ENCODE results near the gene GCK.
"Not testable (repeated sequence)": the region's sequence is repeated elsewhere in the genome, so short reads cannot be mapped to it uniquely, and the experiment has no call there.

The GCK gene

DNA sequence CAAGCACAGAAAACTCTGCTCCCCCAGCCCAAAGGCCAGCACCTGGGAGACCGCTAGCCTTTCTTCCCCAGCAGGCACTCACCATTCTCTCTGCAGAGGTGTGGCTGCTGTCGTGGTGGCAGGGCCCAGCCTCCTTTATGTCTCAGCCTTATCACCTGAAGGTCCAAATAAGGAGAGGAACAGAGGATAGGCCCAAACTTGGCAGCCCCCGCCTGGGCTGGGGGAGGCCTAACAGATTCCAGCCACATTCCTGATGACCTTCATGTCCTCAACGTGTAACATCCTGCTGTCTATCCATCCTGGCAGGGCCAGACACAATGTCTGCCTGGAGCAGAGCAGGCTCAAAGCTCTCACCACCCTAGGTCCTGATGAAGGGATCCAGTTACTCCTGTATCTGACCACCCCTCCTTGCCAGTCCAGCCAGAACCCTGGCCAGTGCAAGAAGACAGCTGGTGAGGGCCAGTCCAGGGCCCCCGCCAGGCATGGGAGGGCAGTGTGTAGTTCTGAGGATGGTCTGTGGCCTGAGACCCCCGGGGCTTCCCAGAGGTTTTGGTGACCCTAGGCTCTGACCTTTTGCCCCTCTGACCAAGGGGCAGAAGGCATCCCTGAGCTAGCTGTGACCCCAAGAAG, 47.9 kb downstream of the GCK start, which contains the start of gene MYL7:
TSS of gene MYL7 (minus strand) at position 112 of the 630 bp plus-strand sequence. CDS start at position 85, 27 bp downstream.
- H3K36me3 Mint-ChIP-seq (ENCODE audit: low read depth): no peaks in the 10 kb centered on the region
- H3K9me3 Mint-ChIP-seq: no peaks in the 10 kb centered on the region
- H3K27ac Mint-ChIP-seq: no peak within 1 kb of the TSS
- no peak within 1 kb of the TSS for H3K4me3 Mint-ChIP-seq
- H3K4me1 Mint-ChIP-seq (ENCODE audit: low read depth): peaks cover 9% of the 10 kb centered on the region
- H3K27me3 Mint-ChIP-seq: peaks cover 6% of the 10 kb centered on the region

GRCh38 chr7:44140341-44140740, 48.9 kb downstream of the GCK start:
- H3K4me1 Mint-ChIP-seq (ENCODE audit: low read depth): peaks cover 4% of the 10 kb centered on the region
- H3K4me3 Mint-ChIP-seq: no peak overlapping the region
- peaks cover 4% of the 10 kb centered on the region for H3K27me3 Mint-ChIP-seq
- no peak overlapping the region for H3K27ac Mint-ChIP-seq
- no peaks in the 10 kb centered on the region for H3K9me3 Mint-ChIP-seq
- no peaks in the 10 kb centered on the region for H3K36me3 Mint-ChIP-seq (ENCODE audit: low read depth)

DNA sequence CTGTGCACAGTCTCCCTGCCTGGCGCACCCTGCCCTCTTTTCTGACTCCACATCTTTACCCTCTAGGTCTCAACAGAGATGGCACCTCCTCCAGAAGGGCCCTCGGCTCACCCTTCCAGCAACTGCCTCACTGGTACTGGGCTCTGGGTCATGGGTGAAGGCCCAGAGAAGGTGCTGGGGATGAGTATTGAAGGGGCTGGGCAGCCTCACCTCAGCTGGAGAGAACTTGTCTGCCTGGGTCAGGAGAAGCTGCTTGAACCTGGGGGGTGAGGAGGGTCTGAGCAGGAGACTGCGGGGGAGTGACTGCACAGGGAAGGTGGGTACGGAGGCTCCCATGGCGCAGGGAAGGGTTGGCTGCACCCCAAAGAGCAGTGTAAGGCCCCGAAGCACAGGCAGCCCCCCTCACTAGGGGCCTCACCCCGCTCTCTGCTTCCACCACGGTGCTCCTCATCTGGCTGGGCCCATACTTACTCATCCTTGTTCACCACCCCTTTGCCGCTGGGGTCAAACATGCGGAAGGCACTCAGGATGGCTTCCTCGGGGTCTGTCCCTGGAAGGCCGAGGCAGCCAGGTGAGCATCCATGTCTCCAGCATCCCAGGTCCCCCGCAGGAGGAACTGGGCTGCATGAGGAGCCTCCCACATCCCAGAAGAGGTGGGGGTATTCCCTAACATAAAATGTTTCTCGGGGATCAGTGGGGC, 49.8 kb downstream of the GCK start:
- Mint-ChIP-seq H3K27ac (no peak overlapping the region), H3K9me3 (no peaks in the 10 kb centered on the region), H3K27me3 (no peaks in the 10 kb centered on the region), H3K4me3 (no peak overlapping the region), H3K36me3 (ENCODE audit: low read depth) (no peaks in the 10 kb centered on the region), H3K4me1 (ENCODE audit: low read depth) (no peaks in the 10 kb centered on the region)

DNA sequence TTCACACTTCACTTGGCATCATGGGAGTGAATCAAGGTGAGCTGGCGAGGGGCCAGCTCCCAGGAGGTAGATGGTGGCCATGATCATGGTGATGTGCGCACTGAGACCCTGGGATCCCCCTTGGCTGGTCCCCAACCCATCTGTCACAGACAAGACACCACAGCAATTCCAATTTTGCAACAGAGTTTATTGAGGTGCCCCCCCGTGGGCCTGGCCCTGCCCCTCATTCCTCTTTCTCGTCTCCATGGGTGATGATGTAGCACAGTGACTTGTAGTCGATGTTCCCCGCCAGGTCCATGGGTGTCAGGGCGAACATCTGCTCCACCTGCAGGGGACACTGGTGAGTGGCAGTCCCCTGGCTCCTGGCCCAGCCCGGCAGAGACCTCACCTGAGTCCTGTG, 50.5 kb downstream of the GCK start:
- no peaks in the 10 kb centered on the region for H3K27me3 Mint-ChIP-seq
- H3K4me1 Mint-ChIP-seq (ENCODE audit: low read depth): no peaks in the 10 kb centered on the region

DNA sequence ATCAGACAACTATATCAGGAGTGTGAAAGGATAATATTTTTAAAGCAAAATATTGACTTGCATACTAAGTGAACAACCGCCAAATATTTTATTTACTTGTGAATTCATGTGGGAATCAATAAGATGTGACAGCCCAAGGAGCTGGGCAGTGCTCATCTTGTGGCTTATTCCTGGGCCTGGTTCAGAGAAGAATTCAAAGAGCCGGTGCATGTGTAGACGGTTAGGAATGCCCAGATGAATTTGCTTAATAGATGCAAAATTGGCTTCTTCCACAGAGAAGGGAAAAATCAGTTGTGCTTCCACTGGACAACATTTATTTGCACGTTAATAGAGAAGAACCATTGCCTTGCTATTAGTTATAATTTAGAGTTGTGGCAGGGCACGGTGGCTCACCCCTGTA, 52.5 kb downstream of the GCK start:
- no peaks in the 10 kb centered on the region for H3K9me3 Mint-ChIP-seq
- H3K4me1 Mint-ChIP-seq (ENCODE audit: low read depth): no peaks in the 10 kb centered on the region
- no peaks in the 10 kb centered on the region for H3K36me3 Mint-ChIP-seq (ENCODE audit: low read depth)
- no peaks in the 10 kb centered on the region for H3K27me3 Mint-ChIP-seq
- no peak overlapping the region for H3K27ac Mint-ChIP-seq
- no peak overlapping the region for H3K4me3 Mint-ChIP-seq

More for the DNA sequence above, 50.5 kb downstream of the GCK start:
- H3K27ac Mint-ChIP-seq: no peak overlapping the region
- H3K36me3 Mint-ChIP-seq (ENCODE audit: low read depth): no peaks in the 10 kb centered on the region
- H3K4me3 Mint-ChIP-seq: no peak overlapping the region
- no peaks in the 10 kb centered on the region for H3K9me3 Mint-ChIP-seq

DNA sequence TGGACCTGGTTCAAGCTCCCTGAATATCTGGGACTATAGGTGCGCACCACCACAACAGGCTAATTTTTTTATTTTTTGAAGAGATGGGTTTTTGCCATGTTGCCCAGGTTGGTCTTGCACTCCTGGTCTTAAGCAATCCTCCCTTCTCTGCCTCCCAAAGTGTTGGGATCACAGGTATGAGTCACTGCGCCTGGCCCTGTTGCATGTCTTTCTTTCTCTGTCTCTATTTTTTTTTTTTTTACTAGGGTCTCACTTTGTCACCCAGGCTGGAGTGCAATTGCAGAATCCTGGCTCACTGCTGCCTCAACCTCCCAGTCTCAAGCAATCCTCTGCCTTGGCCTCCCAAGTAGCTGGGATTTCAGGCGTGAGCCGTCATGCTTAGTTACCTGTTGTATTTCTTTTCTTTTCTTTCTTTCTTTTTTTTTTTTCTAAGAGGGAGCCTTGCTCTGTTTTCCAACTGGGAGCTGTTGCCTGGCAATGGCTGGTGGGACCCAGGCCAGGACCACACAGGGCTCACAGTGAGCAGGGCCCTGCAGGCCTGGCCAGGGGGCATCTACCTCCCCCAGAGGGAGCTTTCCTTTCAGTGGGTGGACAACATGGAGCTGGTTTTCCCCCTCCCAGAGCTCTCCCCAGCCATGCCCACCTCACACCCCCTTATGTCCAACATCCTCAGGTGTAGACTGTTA, 54.2 kb downstream of the GCK start:
- no peaks in the 10 kb centered on the region for H3K36me3 Mint-ChIP-seq (ENCODE audit: low read depth)
- H3K4me3 Mint-ChIP-seq: no peak overlapping the region
- no peaks in the 10 kb centered on the region for H3K9me3 Mint-ChIP-seq
- H3K4me1 Mint-ChIP-seq (ENCODE audit: low read depth): no peaks in the 10 kb centered on the region
- no peak overlapping the region for H3K27ac Mint-ChIP-seq
- no peaks in the 10 kb centered on the region for H3K27me3 Mint-ChIP-seq

DNA sequence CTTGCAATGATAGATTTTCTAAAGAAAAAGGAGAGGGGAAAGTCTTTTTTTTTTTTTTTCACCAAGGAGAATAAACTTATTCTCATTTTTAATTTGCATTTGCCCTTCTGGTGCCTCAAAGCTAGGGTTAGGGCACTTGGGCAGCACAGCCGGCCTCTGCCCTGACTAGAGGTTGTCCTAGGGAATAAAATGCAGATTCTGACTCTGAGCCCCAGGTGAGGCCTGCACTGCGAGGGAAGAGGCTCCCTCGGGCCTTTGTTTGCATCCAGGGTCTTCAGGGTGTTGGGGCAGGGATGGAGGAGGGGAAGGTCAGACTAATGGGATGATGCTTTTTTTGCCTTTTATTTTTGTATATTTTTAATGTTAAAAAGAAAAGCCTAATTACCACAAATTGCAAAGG, 55.9 kb downstream of the GCK start:
- Mint-ChIP-seq H3K4me3 (no peak overlapping the region), H3K9me3 (no peaks in the 10 kb centered on the region), H3K27ac (no peak overlapping the region), H3K36me3 (ENCODE audit: low read depth) (no peaks in the 10 kb centered on the region), H3K27me3 (no peaks in the 10 kb centered on the region), H3K4me1 (ENCODE audit: low read depth) (no peaks in the 10 kb centered on the region)

DNA sequence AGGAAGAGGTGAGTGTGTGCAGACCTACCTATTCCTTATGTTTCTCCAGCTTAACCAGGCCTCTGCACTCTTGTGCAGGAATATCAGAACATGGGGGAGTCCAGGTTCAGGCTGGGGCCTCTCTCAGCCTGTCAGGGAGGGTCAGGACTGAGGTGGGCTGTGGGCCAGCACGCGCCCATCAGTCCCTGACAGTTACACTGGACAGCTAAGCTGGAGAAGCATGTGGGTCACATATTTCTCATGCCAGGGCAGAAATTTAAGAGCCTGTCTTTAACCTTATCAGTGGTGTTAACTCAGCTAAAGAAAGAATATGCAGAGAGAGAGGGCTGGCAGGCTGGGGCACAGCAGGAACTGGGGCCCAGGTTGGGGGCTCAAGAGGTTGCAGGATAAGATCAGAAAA, 57.2 kb downstream of the GCK start:
- Mint-ChIP-seq H3K36me3 (ENCODE audit: low read depth) (peaks cover 4% of the 10 kb centered on the region), H3K27me3 (no peaks in the 10 kb centered on the region), H3K4me1 (ENCODE audit: low read depth) (no peaks in the 10 kb centered on the region), H3K27ac (no peak overlapping the region), H3K9me3 (no peaks in the 10 kb centered on the region), H3K4me3 (no peak overlapping the region)

- Mint-ChIP-seq H3K36me3 (ENCODE audit: low read depth) (peaks cover 4% of the 10 kb centered on the region), H3K4me1 (ENCODE audit: low read depth) (no peaks in the 10 kb centered on the region), H3K27ac (no peak overlapping the region), H3K27me3 (no peaks in the 10 kb centered on the region), H3K4me3 (no peak overlapping the region), H3K9me3 (no peaks in the 10 kb centered on the region)
Observed at GRCh38 chr7:44131173-44132029, 57.8 kb downstream of the GCK start.

DNA sequence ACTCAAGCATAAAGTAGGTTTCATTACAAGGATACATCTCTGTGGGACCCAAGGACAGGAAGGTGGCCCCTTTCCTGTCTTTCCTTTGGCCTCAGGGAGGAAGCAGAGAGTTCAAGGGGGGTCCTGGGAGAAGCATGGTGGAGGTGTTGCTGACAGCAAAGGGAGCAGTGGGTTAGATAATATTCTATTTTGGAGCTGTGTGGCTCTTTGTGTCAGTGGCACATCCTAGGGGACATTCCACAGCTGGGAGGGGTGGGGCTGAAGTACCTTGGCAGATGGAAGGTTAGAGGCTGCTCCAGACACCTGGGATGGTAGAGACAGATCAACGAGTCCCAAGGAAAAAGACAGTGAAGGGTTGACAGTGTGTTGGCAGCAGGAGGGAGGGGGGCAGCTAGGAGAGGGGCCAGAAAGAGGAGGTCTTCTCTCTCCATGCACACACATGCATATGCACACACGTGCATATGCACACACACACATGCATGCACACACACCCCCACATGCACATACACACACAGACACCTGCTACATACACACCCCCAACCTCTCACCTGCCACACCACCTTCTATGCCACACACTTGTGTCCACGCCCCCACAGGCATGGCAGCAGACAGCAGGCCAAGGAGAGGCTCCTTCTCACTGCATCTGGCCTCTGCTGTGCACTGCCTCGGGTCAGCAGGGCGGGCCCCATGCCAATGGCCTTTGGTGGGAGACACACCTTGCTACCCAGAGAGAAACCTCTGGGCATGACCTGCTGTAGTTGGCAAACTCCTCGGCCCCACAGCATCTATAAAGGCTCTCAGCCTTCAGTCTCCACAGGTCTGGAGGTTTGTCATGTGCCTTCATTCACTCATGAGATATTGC, 60.3 kb downstream of the GCK start:
- Mint-ChIP-seq H3K27me3 (no peaks in the 10 kb centered on the region), H3K4me1 (ENCODE audit: low read depth) (peaks cover 3% of the 10 kb centered on the region), H3K36me3 (ENCODE audit: low read depth) (peaks cover 4% of the 10 kb centered on the region), H3K4me3 (no peak overlapping the region), H3K9me3 (no peaks in the 10 kb centered on the region), H3K27ac (no peak overlapping the region)

DNA sequence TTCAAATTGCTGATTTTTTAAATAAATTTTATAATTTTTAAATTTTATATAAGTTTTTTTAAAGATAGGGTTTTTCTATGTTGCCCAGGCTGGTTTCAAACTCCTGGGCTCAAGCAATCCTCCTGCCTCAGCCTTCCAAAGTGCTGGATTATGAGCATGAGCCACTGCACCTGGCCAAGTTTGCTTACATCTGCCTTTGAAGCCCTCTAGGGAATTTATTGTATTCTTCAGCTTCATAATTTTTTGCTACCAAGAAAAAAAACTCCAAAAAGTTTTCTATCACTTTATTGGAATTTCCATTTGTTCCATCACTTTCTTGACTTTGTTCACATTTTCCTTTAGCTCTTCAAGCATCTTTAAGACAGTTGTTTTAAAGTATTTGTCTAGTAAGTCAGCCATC, 62.1 kb downstream of the GCK start:
- Mint-ChIP-seq H3K27ac (no peak overlapping the region), H3K27me3 (no peaks in the 10 kb centered on the region), H3K4me3 (no peak overlapping the region), H3K9me3 (no peaks in the 10 kb centered on the region), H3K36me3 (ENCODE audit: low read depth) (peaks cover 11% of the 10 kb centered on the region), H3K4me1 (ENCODE audit: low read depth) (peaks cover 12% of the 10 kb centered on the region)

- H3K4me3 Mint-ChIP-seq, H3K27me3 Mint-ChIP-seq, H3K27ac Mint-ChIP-seq, H3K9me3 Mint-ChIP-seq: not testable (repeated sequence)
- H3K4me1 Mint-ChIP-seq (ENCODE audit: low read depth): peaks cover 17% of the 10 kb centered on the region
- H3K36me3 Mint-ChIP-seq (ENCODE audit: low read depth): peaks cover 12% of the 10 kb centered on the region
Observed at GRCh38 chr7:44126574-44126973, 62.7 kb downstream of the GCK start.

GRCh38 chr7:44124822-44125202, 64.4 kb downstream of the GCK start:
- H3K4me3 Mint-ChIP-seq: peak overlapping the region; percentile 40
- H3K4me1 Mint-ChIP-seq (ENCODE audit: low read depth): peaks cover 35% of the 10 kb centered on the region
- no peaks in the 10 kb centered on the region for H3K27me3 Mint-ChIP-seq
- H3K9me3 Mint-ChIP-seq: no peaks in the 10 kb centered on the region
- H3K27ac Mint-ChIP-seq: no peak overlapping the region
- H3K36me3 Mint-ChIP-seq (ENCODE audit: low read depth): peaks cover 29% of the 10 kb centered on the region

All from stimulated activated naive CD8-positive, alpha-beta T cell treated with anti-CD3 and anti-CD28 coated beads, Interleukin-15, Interleukin-2, amounts not matched to agents 100 ng/mL and 50 ng/mL, for 24 hours (primary cell).